Right atrium auricular region (tissue), 2 donors: ENCODE measurements around the gene PPHLN1. TPM values are rescaled to one million over a fixed set of nuclear protein-coding genes. Genes with fewer than 3 reads are reported as not detected.

Source experiments
- DNase-seq: peaks from one replicate; pipeline ENCODE4 v3.0.0-alpha.2; 2019; ENCODE audit warnings: low spot score
- H3K27ac ChIP-seq, 2 donors: fragments of 200-600 bp; sonication (generic); 1 replicate in 1 of 2; 2 replicates in 1 of 2; pipeline ENCODE4 v1.5.1; 2016 to 2019
- H3K27me3 ChIP-seq, 2 donors: fragments of 200-600 bp; sonication (generic); one replicate each; pipeline versions ENCODE4 v1.5.1 to v1.6.0; 2017 to 2019
- H3K36me3 ChIP-seq: fragments of 200-600 bp; sonication (generic); one replicate; pipeline ENCODE4 v1.5.1; 2016
- H3K4me1 ChIP-seq, 2 donors: fragments of 200-600 bp; sonication (generic); one replicate each; pipeline versions ENCODE4 v1.5.1 to v1.6.0; 2017 to 2019
- H3K4me3 ChIP-seq, 2 donors: fragments of 200-600 bp; sonication (generic); 1 replicate in 1 of 2; 2 replicates in 1 of 2; pipeline ENCODE4 v1.5.1; 2017 to 2019; ENCODE audit warnings: mild to moderate bottlenecking in 1 of 2, moderate library complexity in 1 of 2
- H3K9me3 ChIP-seq, 2 donors: fragments of 200-600 bp; sonication (generic); one replicate each; pipeline ENCODE4 v1.5.1; 2019
- CTCF ChIP-seq, 2 donors: fragments of 200-600 bp; sonication (generic); IDR thresholded peaks; one replicate each; pipeline ENCODE4 v1.5.1; 2019; ENCODE audit warnings: antibody characterized with exemption in 2 of 2
- total RNA-seq, 2 donors: library from RNA; depleted of rRNA; stranded (reverse); fragments of >200 nt; gene quantifications; one replicate each; pipeline ENCODE4 v1.1.0, GENCODE V29; 2016

PPHLN1 gene
- total RNA-seq, 2 donors from 2014 or later = 36.6 to 46.6 TPM

GRCh38 chr12:42463671-42464070 is 137.7 kb downstream of the PPHLN1 start:
- TF ChIP-seq CTCF (IDR thresholded peaks at IDR 0.05) = no peak
- no peak overlapping the region for H3K27ac ChIP-seq
- H3K36me3 ChIP-seq = peaks cover 52% of the 10 kb centered on the region

GRCh38 chr12:42468341-42468821 is 142.4 kb downstream of the PPHLN1 start:
- H3K27me3 ChIP-seq = no peaks in the 10 kb centered on the region
- H3K9me3 ChIP-seq = no peaks in the 10 kb centered on the region
- peaks cover 33% of the 10 kb centered on the region for H3K36me3 ChIP-seq
- H3K27ac ChIP-seq = no peak overlapping the region
- H3K4me1 ChIP-seq = peaks cover 0 to 19% of the 10 kb centered on the region in 2 donors
- DNase-seq = no peak
- no peak overlapping the region for H3K4me3 ChIP-seq
- no peak for TF ChIP-seq CTCF (IDR thresholded peaks at IDR 0.05)

More at GRCh38 chr12:42463671-42464070, 137.7 kb downstream of the PPHLN1 start:
- Histone ChIP-seq H3K4me3 (no peak overlapping the region), H3K4me1 (peaks cover 0 to 7% of the 10 kb centered on the region in 2 donors), H3K27me3 (no peaks in the 10 kb centered on the region), H3K9me3 (no peaks in the 10 kb centered on the region)
- DNase-seq = no peak

GRCh38 chr12:42468921-42469320 is 143.0 kb downstream of the PPHLN1 start:
- Histone ChIP-seq H3K9me3 (no peaks in the 10 kb centered on the region), H3K27ac (no peak overlapping the region), H3K36me3 (peaks cover 28% of the 10 kb centered on the region), H3K27me3 (no peaks in the 10 kb centered on the region), H3K4me1 (peaks cover 0 to 19% of the 10 kb centered on the region in 2 donors), H3K4me3 (no peak overlapping the region)
- TF ChIP-seq CTCF (IDR thresholded peaks at IDR 0.05) = no peak
- DNase-seq = no peak

- no peaks in the 10 kb centered on the region for H3K9me3 ChIP-seq
- peaks cover 0 to 19% of the 10 kb centered on the region in 2 donors for H3K4me1 ChIP-seq
- no peak for DNase-seq
- no peak overlapping the region for H3K4me3 ChIP-seq
- H3K36me3 ChIP-seq = peaks cover 21% of the 10 kb centered on the region
- no peak for TF ChIP-seq CTCF (IDR thresholded peaks at IDR 0.05)
- H3K27me3 ChIP-seq = no peaks in the 10 kb centered on the region
- H3K27ac ChIP-seq = no peak overlapping the region
These were observed 143.6 kb downstream of the PPHLN1 start for GRCh38 chr12:42469355-42470175.

GRCh38 chr12:42472376-42472775 is 146.4 kb downstream of the PPHLN1 start:
- Histone ChIP-seq H3K4me3 (no peak overlapping the region), H3K4me1 (peaks cover 0 to 19% of the 10 kb centered on the region in 2 donors), H3K27me3 (no peaks in the 10 kb centered on the region), H3K9me3 (no peaks in the 10 kb centered on the region), H3K36me3 (no peaks in the 10 kb centered on the region), H3K27ac (no peak overlapping the region)
- no peak for TF ChIP-seq CTCF (IDR thresholded peaks at IDR 0.05)
- DNase-seq = no peak
